Retina (tissue), 1 donor: Measurements from ENCODE around the gene ZSCAN20.
A peak's percentile ranks its signal among the peaks of the same experiment; 100 is the strongest.
"Not testable (repeated sequence)": the region's sequence is repeated elsewhere in the genome, so short reads cannot be mapped to it uniquely, and the experiment has no call there.

Experiments used
- DNase-seq: peaks from one replicate; pipeline ENCODE4 v3.0.0-alpha.2; 2016

ZSCAN20 gene

GRCh38 chr1:33497410-33497809 lies 25.0 kb downstream of the ZSCAN20 start:
- no peak for DNase-seq

GRCh38 chr1:33500547-33500946 lies 28.1 kb downstream of the ZSCAN20 start:
- no peak for DNase-seq

DNA sequence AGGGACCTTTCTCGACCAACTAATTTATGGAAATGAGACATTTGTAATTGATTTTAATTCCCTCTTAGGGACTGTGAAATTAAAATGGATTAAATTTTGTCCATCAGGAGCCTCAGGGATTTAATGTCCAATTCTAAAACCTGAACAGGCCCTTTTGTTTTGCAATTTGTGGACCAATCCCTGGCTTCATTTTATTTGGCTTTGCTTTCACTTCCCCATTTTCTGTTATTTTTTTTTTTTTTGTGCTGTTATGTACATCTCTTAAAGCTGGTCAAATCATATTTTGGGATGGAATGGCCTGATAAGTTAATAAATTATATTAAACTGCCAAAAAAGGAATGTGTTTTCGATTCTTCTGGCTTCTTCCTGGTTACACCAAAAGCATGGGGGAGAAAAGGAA lies 28.9 kb downstream of the ZSCAN20 start:
- DNase-seq: no peak

GRCh38 chr1:33501774-33502173 lies 29.3 kb downstream of the ZSCAN20 start:
- no peak for DNase-seq

DNA sequence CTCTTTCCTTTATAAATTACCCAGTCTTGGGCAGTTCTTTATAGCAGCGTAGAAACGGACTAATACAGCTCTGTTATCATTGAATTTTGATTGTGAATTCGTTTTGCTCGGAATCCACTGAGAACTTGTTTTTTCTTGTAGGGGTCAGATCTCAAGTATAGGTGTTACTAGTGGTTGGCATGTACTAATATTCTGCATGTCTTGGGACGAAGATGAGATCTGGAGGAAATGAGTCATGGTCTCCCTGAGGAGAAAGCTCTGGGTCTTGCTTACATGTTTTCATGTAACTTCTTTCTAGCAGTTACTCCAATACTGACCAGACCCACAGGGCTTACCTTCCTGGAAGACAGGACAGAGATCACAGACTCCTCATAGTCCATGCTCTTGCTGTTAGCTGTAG lies 30.3 kb downstream of the ZSCAN20 start:
- no peak for DNase-seq

GRCh38 chr1:33503506-33503905 lies 31.1 kb downstream of the ZSCAN20 start:
- DNase-seq: no peak

- no peak for DNase-seq
These were observed 35.2 kb downstream of the ZSCAN20 start for GRCh38 chr1:33507661-33508060.

DNA sequence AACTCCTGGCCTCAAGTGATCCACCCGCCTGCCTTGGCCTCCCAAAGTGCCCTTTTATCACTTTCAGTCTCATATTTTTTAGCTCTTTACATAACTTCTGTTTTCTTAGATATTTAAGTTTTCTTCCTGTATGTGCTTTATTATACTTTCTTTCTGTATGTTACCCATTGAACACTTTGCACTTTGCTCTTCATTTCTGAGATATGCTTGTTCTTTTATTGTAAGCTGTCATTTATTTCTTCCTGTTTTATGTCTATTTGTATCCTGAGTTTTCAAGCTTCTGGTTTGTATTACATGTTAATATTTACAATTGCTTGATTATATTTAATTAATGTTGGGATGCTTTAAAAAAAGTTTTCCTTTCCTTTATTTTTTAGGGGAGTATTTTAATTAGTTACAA lies 35.7 kb downstream of the ZSCAN20 start:
- DNase-seq: no peak

GRCh38 chr1:33509276-33509675 lies 36.8 kb downstream of the ZSCAN20 start:
- DNase-seq: not testable (repeated sequence)

- no peak for DNase-seq
These were observed 40.0 kb downstream of the ZSCAN20 start for GRCh38 chr1:33512226-33513011.

GRCh38 chr1:33515112-33515511 lies 42.7 kb downstream of the ZSCAN20 start:
- DNase-seq: peak; percentile 7

GRCh38 chr1:33515607-33516006 lies 43.2 kb downstream of the ZSCAN20 start:
- DNase-seq: peak; percentile 21

DNA sequence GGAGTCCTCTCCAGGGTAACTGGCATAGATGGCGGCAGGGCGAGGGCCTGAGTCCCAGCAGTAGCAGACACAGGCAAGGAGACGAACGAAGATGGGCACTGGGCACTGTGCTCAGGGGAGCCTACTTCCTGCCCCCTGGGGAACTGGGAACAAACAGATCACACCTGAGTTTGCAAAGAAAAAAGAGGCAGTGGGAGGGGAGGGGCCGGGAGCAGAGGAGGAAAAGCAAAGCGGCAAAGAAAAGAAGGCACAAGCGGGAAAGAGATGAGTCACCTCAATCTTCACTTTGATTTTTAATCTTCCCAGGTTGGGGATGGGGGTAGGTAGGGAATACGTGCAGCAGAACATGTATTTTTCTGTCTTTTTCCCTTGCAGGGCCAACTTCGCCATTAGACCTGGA lies 44.0 kb downstream of the ZSCAN20 start:
- no peak for DNase-seq

DNA sequence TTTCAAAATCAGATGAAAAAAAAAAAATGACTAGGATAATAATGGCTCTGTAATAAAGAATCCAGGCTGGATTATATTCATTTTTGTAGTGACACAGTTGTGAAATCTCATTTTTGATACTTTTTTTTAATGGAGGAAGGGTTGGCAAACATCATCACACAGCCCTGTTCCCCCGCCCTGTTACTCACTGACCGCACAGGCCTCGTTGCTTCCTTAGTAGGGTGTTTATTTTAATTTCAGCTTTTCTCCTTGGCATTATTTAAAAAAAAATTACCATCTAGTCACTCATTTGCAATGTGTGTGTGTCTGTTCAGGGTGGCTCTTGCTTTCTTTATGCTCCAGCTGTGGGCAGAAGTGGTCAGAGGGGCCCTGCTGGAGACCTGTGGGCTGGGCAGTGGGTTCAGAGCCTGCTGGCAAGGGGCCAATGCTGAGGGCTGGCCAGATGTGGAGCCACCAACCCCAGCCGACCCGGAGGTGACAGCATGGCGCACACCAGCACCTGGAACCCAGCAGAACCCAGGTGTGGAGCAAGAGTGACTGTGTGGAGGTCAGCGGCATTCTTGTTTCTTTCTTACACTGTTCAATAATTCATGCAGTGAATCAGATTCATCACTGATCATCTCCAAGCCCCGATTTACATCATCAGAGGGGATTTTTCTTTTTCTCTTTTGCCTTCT lies 44.6 kb downstream of the ZSCAN20 start:
- DNase-seq: peak; percentile 7

DNA sequence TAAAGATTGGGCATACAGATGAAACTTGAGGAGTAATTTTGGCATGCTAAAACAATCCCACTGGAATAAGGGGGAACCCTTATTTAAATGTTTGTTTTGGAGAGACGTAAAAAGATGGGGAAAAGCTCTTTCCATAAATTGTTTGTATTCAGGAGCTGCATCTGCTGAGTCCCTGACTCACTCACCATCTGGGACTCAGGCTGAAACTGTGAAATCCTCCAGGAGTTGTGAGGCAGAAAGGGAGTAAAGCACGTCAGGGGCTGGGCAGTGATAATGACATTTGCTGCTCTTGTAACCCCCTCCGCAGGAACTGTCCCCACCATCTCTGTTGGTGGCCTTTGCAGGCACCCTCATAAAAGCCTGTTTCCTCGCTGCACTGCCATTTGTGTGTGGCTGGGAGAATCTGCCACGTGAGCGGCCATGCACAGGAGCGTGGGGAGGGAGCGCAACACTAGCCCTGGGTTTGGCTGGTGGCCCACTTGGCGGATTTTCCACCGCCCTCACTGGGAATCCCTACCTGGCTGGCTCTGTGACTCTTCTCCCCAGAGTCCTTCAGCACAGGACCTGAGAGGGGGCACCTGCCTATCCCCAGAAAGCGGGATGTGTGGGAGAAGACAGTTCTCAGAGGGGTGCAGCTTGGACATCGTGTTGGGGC lies 45.3 kb downstream of the ZSCAN20 start:
- no peak for DNase-seq

DNA sequence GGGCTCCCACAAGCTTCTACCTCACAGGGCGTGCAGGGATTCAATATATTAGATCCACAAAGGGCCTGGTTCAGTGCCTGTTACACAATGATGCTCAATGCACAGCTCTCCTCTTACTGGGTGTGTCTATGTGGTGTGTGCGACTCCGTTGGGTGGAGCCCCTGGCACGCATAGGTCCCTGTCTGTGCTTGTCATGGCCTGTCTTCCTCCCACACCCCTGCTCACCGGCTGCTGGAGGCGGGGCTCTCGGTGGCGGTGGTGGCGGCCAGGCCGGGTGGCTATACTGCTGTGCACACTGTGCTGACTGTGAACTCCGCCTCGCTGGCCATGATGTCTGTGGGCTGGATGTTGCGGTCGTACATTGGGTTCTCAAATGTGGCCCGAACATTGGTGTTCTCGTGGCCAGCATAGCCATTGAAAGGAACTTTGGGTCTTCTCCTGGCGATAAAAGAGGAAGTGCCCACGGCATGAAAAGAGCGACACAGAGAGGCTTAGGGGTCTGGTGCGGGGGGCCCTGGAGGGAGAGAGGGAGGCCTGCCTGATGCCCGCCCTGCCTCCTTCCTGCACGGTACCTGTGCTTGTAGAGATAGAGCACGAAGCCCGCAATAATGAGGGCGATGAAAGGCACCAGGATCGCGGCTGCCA lies 46.9 kb downstream of the ZSCAN20 start:
- no peak for DNase-seq

DNA sequence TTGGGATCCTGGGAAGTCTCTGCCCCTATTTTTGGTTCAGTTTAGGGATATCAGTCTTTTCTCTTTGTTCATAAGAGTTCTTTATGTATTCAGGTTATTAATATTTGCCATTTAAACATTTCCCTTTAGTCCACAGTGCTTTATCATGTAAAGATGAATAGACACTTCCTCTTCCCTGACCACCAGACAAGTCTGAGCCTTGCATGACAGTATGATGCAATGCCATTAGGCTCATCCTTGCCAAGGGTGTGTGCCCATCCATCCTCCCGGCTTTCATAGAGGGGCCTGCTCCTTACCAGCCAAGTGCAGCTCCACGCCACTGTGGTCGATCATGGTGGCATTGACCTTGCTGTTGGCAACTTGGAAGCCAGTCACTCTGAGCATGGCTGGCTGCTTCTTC lies 52.1 kb downstream of the ZSCAN20 start:
- no peak for DNase-seq

GRCh38 chr1:33527934-33528333 lies 55.5 kb downstream of the ZSCAN20 start:
- DNase-seq: no peak

- DNase-seq: no peak
These were observed 57.5 kb downstream of the ZSCAN20 start for GRCh38 chr1:33529957-33530356.

DNA sequence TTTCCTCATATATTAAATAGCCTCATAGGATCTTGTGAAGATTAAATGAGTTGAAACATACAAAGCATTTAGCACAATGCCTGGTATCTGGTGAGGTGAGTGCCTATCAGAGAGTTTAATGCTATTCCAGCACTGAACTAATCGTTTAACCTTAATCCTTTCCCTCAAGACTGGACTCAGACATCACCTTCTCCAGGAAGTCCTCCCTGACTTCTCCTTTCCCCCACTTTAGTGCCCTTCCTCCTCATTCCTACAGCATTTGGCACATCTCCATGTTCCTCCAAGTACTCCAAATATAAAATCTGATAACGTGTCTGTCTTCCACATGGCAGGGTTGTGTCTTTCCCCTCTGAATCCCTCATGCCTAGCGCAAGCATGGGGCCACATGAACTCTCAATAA lies 59.8 kb downstream of the ZSCAN20 start:
- DNase-seq: no peak

- no peak for DNase-seq
These were observed 60.5 kb downstream of the ZSCAN20 start for GRCh38 chr1:33532936-33533335.

DNA sequence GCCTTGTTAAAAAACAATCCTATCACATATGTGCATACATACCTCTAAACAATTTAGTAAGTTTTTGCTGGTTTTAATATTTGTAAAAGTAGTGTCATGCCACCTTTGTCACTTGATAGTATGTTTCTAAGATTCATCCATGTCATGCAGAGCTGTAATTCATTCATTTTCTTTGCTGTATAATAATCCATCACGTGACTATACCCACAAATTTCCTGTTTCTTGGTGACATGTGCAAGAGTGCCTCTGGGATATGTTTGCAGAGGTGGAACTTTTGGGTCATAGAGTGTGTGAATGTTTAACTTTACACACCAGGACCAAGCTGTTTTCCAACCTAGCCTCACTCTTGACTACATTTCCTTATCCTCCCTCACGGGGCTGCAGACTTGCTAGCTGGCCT lies 62.9 kb downstream of the ZSCAN20 start:
- no peak for DNase-seq

- DNase-seq: no peak
These were observed 65.4 kb downstream of the ZSCAN20 start for GRCh38 chr1:33537885-33538284.

DNA sequence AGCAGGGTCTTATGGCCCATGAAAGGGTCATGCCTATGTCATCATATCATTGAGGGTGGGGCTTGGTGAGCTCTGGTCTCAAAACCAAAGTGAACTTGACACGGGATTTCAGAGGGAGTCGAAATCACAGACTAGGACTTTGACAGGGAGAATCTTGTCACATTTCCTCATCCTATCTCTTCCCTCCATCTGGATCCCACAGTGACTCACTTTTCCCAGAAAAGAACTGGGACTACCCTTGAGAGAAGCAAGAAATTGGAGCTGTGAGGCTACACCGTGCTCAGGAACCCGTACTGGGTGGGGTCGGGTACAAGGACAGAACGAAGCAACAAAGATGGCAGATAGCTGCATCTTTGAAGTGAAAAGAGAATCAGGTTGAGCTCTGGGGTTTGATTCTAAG lies 69.5 kb downstream of the ZSCAN20 start:
- DNase-seq: no peak
